ENCODE data around the gene PRSS58.

PRSS58 gene, protein sequence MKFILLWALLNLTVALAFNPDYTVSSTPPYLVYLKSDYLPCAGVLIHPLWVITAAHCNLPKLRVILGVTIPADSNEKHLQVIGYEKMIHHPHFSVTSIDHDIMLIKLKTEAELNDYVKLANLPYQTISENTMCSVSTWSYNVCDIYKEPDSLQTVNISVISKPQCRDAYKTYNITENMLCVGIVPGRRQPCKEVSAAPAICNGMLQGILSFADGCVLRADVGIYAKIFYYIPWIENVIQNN

DNA sequence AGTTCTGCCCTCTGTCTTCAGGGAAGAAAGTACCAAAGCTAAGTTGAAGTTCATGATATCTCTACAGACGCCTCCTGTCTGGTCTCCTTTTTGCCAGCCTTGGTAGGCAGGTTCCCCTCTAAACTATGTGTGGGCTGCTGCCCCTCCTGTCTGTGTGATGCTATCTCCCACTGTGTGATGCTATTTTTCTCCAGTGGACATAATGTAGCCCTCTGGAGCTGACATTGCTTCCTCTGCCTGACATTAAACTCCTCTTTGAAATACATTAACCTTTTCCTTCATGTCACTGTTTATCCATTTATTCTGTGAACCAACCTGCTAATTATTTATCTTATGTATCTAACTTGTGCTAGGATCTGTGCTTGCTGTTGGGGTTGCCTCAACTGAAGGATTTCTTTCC is at the start of gene PRSS58:
Gene PRSS58, minus strand, starts transcription at position 101 of the 400 bp plus-strand sequence. CDS start 351 bp downstream, outside the sequence.
- no peak for FAIRE-seq

DNA sequence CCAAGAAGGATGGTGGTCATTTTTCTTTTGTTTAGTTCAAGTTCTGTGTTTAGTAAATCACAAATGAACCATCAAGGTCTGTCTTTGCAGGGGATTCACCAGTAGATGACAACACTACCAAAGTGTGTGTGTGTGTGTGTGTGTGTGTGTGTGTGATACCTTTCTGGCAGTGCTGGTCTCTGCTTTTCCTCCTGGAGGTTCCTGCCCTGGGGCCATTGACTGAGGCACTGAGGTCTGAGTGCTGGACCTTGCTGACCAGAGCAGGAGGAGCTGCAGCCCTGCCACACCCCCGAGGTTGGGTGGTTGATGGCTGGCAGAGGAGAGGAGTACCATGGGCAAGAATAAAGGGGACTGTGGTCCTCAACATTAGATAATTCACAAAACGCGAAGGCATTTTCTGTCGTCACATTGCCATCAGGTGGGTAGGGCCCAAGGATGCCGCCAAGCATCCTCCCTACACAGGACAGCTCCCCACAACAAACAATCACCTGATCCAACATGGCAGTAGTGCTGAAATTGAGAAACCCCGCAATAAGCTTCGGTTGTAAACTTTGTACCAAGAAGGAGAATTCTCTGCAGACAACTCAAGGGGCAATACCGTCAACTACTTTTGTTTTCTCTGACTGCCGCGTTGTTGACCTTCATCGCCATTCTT is 49.5 kb upstream of the PRSS58 start:
- FAIRE-seq = no peak

DNA sequence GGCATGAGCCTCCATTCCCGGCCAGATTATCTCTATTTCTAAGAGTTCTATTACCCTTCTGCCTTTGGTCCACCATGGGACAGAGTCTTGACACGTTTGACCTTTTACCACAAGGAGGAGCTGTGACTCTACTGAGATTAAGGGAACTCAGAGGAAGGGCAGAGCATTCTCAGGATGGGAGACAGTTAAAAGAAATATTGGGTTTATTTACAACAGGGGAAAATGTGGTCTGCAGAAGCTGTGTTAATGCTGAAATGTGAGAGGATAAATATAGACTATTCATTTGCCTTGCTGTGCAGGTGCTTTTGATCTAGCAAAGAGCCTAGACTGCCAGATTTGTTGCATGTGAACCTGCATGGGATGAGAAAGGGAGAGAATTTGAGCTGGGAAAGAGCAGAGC is 45.8 kb upstream of the PRSS58 start:
- no peak for FAIRE-seq

DNA sequence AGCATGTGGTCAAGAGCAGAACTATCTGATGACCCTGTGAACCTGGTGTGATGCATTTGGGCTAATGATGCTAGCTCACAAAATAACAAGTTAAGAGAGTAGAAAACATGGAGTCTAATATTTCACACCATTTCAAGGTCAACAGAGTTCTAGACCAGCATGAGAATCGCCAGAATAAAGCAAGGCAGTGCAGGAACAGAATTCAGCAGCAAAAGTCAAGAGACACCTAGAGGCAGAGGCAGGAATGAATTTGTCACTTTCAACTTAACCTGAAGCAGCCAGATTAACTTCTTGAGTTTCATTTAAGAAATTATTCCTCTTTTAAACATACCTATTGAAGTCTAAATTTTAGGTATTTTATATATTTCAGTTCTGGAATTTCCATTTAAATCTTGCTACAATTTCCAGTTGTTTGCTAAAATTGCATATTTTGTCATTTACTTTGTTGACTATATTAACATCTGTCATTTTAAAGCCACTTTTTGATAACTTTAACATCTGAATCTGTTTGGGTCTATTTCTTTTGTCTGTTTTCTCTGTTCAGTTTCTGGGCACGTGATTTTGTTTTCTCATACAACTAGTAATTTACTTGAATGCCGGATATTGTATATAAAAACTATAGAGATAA is 44.2 kb upstream of the PRSS58 start:
- FAIRE-seq = peak; percentile 58

DNA sequence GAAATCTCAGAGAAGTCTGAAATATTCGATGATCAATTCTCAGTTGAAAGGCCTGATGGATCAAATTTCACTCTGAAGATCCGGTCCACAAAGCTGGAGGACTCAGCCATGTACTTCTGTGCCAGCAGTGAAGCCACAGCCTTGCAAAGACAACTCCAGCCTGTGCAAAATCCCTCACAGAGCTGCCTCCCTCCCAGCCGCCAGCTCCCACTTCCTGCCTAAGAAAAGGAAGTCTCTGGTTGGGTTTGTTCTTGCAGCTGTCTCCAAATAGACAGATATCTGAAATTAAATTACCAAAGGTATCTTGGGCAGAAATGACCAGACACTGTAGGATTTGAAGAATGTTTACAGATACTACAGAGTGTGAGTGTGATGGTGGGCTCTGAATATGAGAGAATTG is 43.4 kb upstream of the PRSS58 start:
- no peak for FAIRE-seq

DNA sequence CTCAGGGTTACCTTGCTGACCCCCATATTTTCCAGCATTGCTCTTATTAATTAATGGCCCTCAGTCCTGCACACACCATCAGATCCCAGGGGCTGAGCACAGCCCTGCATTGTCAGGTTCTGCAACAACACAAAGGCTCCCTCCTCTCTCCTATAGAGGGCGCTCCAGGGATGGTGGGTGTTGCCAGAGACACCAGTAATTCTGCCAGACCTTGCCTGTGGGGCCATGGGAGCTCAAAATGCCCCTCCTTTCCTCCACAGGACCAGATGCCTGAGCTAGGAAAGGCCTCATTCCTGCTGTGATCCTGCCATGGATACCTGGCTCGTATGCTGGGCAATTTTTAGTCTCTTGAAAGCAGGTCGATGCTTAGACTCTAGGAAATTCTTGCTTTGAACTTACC is 42.8 kb upstream of the PRSS58 start:
- no peak for FAIRE-seq

DNA sequence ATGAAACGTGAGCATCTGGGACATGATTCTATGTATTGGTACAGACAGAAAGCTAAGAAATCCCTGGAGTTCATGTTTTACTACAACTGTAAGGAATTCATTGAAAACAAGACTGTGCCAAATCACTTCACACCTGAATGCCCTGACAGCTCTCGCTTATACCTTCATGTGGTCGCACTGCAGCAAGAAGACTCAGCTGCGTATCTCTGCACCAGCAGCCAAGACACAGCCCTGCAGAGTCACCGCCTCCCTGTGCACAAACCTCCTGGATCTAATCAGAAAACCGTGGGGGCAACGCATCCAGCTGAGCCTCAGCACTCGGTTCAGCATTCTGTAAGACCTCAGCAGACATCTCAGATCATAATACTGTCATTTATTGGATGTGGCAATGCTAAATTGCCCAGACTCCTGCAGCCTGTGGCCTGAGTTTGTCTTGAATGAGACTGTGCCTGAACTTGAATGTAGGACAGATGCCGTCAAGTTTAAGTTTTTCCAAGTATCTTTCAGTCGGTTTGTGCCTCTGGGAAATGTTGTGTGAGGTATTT is 41.5 kb upstream of the PRSS58 start:
- FAIRE-seq = no peak

DNA sequence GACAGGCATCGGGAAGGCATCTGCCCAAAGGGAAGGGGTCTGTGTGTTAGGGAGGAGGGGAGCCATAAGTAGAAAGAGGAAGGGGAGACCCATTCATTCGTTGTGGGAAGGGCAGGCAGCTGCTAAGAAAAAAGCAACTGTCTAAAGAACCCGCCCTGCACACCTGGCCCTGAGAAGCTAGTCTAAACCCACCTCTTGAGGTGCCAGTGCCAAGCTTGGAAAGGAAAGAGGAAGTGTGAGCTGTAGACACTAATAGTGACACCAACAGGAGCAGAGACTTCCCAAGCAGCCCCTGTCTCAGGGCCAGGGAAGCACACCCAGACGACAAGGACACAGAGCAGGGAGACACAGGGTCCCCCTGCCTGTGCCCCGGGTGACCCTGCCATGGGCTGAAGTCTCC is 40.8 kb upstream of the PRSS58 start:
- FAIRE-seq = no peak

DNA sequence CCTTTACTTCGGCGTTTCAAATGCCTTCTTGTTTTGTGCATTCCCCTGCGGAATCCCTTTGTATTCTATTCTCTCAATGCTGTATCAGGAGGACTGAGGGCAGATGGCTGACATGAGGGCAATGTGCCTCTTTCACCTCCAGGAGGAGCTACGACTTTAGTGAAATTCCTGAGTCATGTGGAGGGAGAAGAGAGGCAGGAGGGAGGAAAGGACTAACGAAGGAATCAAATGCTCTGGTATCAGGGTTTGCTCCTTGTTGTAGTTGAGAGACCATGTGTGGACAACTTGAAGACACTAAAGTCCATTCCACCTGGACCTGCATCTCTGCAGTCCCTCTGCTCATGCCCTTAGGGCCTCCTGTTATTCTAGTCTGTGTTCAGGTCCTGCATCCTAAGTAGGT is 40.2 kb upstream of the PRSS58 start:
- FAIRE-seq = no peak

DNA sequence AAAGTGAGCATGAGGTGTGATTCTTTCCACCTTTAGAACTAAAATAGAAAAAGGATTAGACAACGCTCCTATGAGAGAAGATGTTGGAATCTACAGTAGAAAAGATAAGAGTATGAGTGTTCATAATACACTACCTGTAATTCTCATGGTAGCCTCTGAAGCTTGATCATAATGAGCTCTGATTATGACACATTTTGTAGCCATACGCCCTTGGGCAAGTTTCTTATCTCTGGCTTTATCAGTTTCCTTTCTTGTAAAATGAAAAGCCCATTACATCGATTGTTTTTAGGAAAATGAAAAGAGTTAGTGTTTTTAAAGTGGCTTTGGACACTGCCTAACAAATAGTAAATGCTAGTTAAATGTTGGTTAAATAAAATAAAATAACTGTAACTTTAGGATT is 22.4 kb upstream of the PRSS58 start:
- FAIRE-seq = no peak

DNA sequence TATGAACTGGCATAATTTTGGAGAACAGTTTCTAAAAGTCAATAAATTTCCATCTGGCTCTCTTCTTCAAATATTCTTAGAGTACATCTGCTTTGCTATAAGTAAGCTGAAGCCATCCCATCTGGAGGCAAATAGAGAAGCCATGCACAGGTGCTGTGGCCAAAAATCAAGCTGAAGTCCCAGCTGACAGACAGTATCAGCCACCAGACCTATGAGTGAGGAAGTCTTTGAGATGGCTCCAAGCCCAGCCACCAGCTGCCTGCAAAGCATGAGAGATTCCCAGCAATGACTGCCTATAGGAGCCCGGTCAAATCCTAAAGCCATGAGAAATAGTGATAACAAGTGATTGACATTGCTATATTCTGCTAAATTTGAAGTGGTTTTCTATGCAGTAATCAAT is 21.7 kb upstream of the PRSS58 start:
- FAIRE-seq = no peak

DNA sequence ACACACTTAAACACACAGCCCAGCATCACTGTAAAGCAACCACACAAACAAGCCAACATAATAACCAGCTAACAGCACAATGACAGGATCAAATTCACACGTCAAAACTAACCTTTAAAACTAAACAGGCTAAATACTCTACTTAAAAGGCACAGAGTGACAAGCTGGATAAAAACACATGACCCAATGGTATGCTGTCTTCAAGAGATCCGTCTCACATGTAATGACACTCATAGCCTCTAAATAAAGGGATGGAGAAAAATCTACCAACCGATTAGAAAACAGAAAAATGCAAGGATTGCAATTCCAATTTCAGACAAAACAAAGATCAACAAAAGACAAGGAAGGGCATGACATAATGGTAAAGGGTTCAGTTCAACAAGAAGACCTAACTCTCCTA is 17.2 kb upstream of the PRSS58 start:
- FAIRE-seq = no peak

DNA sequence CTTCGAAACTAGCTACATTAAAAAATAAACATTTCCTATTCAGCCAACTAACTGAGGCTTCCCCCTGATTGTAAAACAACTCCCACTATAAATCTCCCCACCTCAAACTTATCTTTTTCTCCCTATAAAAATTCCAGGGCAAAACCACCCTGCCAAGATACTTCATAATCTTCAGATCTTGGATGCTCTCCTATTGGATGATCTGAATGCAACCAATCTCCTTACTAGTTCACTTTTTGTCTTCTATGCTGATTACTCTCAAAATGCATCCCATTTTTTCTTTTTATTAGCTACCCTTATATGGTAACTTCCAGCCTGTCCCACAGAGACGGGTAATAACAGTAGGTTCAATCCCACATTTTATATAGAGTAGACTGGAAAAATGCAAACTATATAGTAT is 15.0 kb upstream of the PRSS58 start:
- FAIRE-seq = no peak

DNA sequence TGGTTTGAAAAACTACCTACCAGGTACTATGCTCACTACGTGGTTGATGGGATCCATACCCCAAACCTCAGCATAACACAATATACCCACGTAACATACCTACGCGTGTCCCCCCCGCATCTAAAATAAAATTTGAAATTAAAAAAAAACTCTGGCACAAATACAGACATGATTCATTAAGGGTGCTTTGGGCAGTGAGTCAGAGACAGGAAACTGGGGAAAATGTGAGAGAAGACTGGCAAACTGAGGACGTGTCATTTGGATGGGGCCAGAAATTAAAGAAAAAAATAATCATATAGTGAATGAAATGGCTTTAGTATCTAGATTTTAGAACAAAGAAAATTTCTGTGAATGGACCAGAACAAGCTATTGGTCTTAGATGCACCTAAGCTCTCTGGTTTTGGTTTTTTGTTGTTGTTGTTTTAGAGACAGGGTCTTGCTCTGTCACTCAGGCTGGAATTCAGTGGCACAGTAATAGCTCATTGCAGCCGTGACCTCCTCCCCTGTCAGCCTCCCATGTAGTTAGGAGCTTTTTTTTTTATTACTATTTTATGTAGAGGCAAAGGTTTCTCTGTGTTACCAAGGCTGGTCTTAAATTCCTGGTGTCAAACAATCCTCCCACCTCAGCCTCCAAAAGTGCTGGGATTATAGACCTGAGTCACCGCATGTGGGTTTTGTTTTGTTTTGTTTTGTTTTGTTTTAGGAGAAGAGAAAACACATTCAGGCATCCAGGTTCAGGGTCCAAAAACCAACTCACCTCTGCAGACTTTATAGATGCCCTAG is 5.9 kb upstream of the PRSS58 start:
- no peak for FAIRE-seq

DNA sequence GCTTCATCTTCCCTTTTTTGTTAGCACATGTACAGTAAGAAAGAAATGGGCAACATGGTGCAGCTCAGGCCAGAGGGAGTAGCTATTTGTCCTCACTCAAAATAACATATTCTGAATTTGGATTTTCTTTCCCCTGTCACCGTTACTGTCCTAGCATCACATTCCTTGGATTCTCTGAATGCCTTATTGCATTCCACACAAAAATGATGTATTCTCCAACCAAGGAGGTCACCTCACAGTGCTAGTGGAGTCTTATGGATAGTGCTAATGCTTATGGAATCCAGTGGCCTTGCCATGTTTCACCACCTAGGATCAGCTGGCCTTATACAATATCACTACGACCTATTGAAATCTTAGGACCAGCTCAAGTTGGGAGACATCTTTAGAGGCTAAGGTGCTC is 7.2 kb downstream of the PRSS58 start:
- FAIRE-seq = no peak

DNA sequence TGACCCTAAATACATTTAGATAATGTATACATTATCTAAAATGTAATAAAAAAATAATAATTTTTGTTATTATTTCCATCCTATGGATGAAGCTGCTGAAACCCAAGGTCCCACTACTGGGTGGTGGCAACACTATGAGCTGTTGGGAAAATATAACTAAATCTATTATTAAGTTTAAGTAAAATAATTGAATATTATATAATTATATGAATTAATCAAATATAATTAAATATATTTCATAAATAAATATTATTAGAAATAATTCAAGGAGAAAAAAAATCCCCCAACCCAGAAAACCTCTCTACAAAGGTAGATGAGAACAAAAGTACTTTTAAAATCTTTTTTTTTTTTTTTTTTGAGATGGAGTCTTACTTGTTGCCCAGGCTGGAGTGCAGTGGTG is 7.9 kb downstream of the PRSS58 start:
- FAIRE-seq = no peak

DNA sequence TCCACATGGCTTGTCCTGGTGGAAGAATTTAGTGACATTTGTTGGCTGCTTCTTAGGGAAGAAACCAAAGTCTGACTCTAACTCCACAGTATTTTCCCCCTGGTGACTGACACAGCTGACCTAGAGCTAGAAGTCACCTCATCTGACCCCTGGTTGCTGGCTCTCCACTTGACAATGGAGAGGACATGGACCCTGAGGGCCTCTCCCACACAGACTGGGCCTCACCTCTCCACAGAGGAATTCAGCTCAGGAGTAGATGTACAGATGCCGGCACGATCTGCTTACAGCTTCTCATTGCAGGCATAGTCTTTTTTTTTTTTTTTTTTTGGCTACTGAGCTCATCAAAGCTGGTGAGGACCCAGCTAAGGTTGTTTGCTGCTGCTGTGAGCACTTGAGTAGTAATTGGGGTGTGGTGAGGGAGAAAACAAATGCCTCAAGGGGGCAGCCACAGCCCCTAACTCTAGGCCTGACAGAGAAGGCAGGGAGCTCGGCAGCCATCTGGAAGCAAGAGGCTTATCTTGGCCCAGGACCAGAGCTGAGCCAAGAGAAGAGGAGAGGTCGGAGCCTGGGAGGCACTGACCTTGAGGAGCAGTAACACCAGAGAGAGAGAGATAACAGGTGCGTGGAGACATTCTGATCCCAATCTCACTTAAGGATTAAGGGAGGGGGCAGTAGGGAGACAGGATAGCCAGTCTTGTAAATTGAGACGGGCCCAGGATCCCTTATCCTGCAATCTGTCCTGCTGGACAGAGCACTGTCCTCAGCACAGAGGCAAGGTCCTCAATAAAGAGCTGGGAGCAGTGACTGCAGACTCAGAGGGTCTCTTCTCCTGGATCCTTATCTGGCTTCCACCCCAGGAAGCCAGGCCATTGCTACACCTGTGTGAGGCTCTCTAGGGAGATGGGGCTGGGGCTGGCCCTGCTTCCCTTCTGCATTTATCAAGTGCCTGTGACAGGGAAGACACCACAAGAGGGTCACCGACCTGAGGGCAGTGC is 9.4 kb downstream of the PRSS58 start:
- no peak for FAIRE-seq

DNA sequence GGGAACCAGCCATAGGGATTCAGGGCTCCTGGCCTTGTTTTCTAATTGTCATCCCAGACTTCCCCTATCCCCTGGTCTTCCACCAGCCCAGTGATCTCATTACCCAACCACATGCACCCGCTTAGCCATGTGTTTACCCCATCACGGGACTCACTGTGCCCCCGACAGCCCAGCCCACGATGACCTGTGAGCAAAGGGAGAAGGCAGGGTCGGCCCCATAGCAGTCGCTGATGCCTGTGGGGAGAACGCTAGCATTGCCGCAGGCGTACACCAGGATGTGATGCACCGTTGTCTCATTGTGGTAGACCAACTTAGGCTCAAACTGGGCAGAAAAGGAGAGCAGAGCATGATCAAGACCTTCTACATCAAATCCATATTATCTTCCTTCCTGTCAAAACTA is 14.0 kb downstream of the PRSS58 start:
- FAIRE-seq = no peak

DNA sequence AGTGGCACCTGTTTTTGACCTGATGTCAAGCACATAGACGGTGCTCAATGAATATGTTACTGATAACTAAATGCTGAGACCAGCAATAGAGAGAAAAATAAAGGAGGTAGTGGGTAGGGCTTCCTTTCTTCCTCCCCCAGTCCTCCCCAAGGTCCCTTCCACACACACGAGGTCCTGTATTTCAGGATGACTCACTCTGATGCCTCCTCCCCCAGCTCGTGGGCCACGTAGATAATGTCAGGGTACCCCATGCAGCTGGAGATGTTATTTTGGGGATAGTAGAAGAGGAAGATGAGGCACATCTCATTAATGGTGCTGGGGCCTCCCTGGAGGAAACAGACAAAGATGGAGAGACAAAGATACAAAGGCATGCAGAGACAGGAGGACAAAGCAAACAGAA is 17.3 kb downstream of the PRSS58 start:
- FAIRE-seq = no peak

DNA sequence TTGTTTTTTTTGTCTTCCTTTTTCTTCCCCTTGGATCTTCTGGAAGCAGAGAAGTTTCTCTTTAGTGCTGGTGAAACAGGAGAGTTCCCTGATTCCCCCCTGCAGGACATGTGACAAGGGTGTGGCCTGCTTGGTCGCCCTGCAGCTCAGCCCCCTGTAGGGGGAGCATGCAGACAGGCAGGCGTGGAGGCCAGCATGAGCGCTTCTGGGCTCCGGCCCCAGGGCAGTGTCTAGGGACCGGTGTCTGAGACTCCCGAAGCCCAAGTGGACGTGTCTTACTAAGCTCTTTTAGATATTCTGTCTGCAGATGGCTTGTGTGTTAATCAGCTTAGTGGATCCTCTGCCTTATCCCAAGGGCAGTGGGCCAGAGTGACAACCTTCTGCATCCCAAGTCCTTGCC is 26.1 kb downstream of the PRSS58 start:
- FAIRE-seq = no peak

DNA sequence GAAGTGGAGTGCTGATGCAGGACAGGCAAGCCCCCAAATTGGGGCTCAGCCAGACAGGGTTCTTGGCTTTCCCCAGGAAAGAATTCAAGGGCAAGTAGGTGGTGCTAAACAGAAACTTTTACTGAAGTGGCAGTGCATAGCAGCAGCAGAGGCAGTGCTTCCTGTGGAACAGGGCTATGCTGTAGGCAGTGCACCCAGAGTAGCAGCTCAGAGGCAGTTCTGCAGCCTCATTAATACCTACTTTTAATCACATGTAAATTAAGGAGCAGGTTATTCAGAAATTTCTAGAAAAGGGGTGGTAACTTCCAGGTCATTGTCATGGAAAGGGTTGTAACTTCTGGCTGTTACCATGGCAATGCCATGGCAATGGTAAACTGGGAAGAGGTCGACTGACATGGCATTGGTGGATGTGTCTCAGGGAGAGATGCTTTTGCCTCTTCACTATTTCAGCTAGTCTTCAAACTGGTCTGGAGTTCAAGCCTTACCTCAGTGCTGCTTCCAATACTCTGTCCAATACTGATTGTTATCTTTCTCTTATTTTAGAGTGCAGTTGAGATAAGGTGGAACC is 29.2 kb downstream of the PRSS58 start:
- FAIRE-seq = no peak

All from G401.6 (cell line).